Esophagus squamous epithelium (tissue), 4 donors: ENCODE data around the gene SLC25A45.

Source experiments
- POLR2A ChIP-seq, 4 donors: fragments of 450-650 bp; IDR thresholded peaks; one replicate each; pipeline ENCODE4 v1.6.1; 2017; ENCODE audit warnings: antibody characterized with exemption in 4 of 4, mild to moderate bottlenecking in 4 of 4, moderate library complexity in 3 of 4
- TF ChIP-seq, protein P1 (sequence below), 6 experiments: fragments of 450-650 bp in 4 of 6; fragments of 200-600 bp in 2 of 6; sonication (generic) in 2 of 6; IDR thresholded peaks; one replicate each; pipeline ENCODE4 v1.5.1; 2016 to 2019; ENCODE audit warnings: antibody characterized with exemption in 6 of 6, mild to moderate bottlenecking in 4 of 6, moderate library complexity in 4 of 6

DNA sequence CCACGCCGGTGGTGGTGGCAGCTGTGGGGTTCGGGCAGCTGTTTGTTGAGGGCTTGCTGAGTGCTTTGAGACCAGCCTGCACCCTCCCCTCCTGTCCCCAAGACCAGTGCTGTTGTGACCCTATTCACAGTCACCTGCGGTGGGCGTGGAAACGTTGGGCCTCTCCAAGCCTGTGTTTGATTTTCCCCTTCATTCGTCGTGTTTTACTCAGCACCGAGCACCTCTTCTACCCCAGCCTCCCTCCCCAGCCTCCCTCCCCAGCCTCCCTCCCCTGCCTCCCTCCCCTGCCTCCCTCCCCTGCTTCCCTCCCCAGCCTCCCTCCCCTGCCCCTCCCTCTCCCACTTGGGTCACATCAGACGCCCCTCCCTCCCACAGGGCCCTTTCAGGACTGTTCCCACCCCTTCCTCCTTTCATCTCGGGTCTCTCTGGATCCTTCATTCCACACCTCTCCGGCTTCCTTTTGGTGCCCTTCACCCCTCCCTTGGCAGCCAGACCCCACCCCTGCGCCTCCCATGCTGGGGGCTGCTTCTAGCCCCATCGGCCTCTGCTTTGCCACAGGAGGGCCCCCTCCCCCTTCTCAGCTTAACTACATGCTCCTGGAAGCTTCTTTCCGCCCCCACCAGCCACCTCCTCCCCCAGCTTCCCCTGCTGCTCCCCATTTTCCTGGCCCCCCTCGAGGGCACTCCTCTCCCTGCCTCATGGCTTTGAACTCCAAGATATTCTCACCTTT, 18.8 kb upstream of the SLC25A45 start:
- TF ChIP-seq, protein P1, sequence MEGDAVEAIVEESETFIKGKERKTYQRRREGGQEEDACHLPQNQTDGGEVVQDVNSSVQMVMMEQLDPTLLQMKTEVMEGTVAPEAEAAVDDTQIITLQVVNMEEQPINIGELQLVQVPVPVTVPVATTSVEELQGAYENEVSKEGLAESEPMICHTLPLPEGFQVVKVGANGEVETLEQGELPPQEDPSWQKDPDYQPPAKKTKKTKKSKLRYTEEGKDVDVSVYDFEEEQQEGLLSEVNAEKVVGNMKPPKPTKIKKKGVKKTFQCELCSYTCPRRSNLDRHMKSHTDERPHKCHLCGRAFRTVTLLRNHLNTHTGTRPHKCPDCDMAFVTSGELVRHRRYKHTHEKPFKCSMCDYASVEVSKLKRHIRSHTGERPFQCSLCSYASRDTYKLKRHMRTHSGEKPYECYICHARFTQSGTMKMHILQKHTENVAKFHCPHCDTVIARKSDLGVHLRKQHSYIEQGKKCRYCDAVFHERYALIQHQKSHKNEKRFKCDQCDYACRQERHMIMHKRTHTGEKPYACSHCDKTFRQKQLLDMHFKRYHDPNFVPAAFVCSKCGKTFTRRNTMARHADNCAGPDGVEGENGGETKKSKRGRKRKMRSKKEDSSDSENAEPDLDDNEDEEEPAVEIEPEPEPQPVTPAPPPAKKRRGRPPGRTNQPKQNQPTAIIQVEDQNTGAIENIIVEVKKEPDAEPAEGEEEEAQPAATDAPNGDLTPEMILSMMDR (IDR thresholded peaks at IDR 0.05) = no peak
- TF ChIP-seq POLR2A (IDR thresholded peaks at IDR 0.05) = no peak
